ENCODE data around the gene ALG12. TPM values are rescaled to one million over a fixed set of nuclear protein-coding genes. Genes with fewer than 3 reads are reported as not detected.

Gene ALG12
- total and polyA plus RNA-seq, 2 of the 13 experiments (the other 11 are each of a cell fraction or from before 2014, with no cell fraction given), result 7.8 to 15.8 TPM

- peaks cover 36% of the 10 kb centered on the region for H3K79me2 ChIP-seq (ENCODE audit: insufficient read depth, low read length)
- ATAC-seq (no peak), FAIRE-seq (no peak), DNase-seq (ENCODE audit: low spot score) (no peak)
- H3K9ac ChIP-seq (ENCODE audit: insufficient read depth, low read depth, low read length), result peak overlapping the region; percentile 73
- WGBS (ENCODE audit: low lambda C conversion rate), result 63% methylated on average over 31 of the region's 63 CpGs
- peak overlapping the region; percentile 72 for H3K27ac ChIP-seq (ENCODE audit: extremely low read length, insufficient read depth, low read length)
- no peaks in the 10 kb centered on the region; a peak in 1 of 5 replicates for H3K27me3 ChIP-seq (ENCODE audit: control insufficient read depth in 1 of 2, insufficient read depth in 2 of 2, low read length in 2 of 2)
- peak overlapping the region; percentile 65 to 99 (median 97) for H3K4me3 ChIP-seq (replicated peaks in 1 of 3; ENCODE audit: insufficient read depth in 1 of 3, low read depth in 2 of 3, low read length in 3 of 3)
- CTCF ChIA-PET (ENCODE audit: low intra/inter-chr PET ratio, low total read pairs), result no interaction called here
- TSS peak; percentile 47 for BruUV-seq (replicated peaks)
- peaks cover 37% of the 10 kb centered on the region for H4K20me1 ChIP-seq (ENCODE audit: insufficient read depth, low read length)
- POLR2A ChIA-PET, result interaction anchor here (0.6 to 16.4 kb wide), 6 partner anchors 8 to 32 kb away, joined by 3 to 722 read pairs (median 24); partner anchors contain the start of gene PIM3
- in situ Hi-C loops (cut with HindIII; ENCODE audit: extremely low pct_ligation_motif_present, low pct_unique_long_range_greater_than_20kb) (no loop called here), intact Hi-C loops (cut with micrococcal nuclease; ENCODE audit: unreplicated experiment) (no loop called here)
- H3K4me2 ChIP-seq (ENCODE audit: low read depth, low read length), result peak overlapping the region; percentile 94
- H2AFZ ChIP-seq (ENCODE audit: low read length), result no peak overlapping the region
- H3K4me1 ChIP-seq (ENCODE audit: insufficient read depth, low read length), result peaks cover 75% of the 10 kb centered on the region
- peaks cover 9 to 23% of the 10 kb centered on the region in 2 experiments for H3K36me3 ChIP-seq (replicated peaks in 1 of 2; ENCODE audit: control insufficient read depth in 1 of 2, insufficient read depth in 2 of 2, low read length in 2 of 2)
- H3K9me3 ChIP-seq (ENCODE audit: low read length), result no peaks in the 10 kb centered on the region
- TF ChIP-seq ARID2 (CRISPR knock-in tag; IDR thresholded peaks at IDR 0.05; ENCODE audit: borderline replicate concordance) (no peak), ZNF660 (CRISPR knock-in tag; IDR thresholded peaks at IDR 0.05; ENCODE audit: borderline replicate concordance, low read depth) (no peak), PRDM10 (CRISPR knock-in tag; IDR thresholded peaks at IDR 0.05; ENCODE audit: low read depth) (no peak), ZMYM4 (CRISPR knock-in tag; IDR thresholded peaks at IDR 0.05) (0 out of 2 replicates have a peak, but pooled peaks have one; percentile 0), ZNF432 (CRISPR knock-in tag; IDR thresholded peaks at IDR 0.05; ENCODE audit: borderline replicate concordance) (no peak), RBM39 (IDR thresholded peaks at IDR 0.05; ENCODE audit: low read depth, low read length, poor library complexity, severe bottlenecking) (peak; percentile 37), ZNF414 (CRISPR knock-in tag; IDR thresholded peaks at IDR 0.05) (no peak)
- TF ChIP-seq, protein P1, sequence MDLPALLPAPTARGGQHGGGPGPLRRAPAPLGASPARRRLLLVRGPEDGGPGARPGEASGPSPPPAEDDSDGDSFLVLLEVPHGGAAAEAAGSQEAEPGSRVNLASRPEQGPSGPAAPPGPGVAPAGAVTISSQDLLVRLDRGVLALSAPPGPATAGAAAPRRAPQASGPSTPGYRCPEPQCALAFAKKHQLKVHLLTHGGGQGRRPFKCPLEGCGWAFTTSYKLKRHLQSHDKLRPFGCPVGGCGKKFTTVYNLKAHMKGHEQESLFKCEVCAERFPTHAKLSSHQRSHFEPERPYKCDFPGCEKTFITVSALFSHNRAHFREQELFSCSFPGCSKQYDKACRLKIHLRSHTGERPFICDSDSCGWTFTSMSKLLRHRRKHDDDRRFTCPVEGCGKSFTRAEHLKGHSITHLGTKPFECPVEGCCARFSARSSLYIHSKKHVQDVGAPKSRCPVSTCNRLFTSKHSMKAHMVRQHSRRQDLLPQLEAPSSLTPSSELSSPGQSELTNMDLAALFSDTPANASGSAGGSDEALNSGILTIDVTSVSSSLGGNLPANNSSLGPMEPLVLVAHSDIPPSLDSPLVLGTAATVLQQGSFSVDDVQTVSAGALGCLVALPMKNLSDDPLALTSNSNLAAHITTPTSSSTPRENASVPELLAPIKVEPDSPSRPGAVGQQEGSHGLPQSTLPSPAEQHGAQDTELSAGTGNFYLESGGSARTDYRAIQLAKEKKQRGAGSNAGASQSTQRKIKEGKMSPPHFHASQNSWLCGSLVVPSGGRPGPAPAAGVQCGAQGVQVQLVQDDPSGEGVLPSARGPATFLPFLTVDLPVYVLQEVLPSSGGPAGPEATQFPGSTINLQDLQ (CRISPR knock-in tag; IDR thresholded peaks at IDR 0.05), result 0 out of 2 replicates have a peak, but pooled peaks have one; percentile 37
- TF ChIP-seq, protein P2, sequence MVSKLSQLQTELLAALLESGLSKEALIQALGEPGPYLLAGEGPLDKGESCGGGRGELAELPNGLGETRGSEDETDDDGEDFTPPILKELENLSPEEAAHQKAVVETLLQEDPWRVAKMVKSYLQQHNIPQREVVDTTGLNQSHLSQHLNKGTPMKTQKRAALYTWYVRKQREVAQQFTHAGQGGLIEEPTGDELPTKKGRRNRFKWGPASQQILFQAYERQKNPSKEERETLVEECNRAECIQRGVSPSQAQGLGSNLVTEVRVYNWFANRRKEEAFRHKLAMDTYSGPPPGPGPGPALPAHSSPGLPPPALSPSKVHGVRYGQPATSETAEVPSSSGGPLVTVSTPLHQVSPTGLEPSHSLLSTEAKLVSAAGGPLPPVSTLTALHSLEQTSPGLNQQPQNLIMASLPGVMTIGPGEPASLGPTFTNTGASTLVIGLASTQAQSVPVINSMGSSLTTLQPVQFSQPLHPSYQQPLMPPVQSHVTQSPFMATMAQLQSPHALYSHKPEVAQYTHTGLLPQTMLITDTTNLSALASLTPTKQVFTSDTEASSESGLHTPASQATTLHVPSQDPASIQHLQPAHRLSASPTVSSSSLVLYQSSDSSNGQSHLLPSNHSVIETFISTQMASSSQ (IDR thresholded peaks at IDR 0.05; ENCODE audit: low read depth), result no peak
- TF ChIP-seq, protein P2 (CRISPR knock-in tag; IDR thresholded peaks at IDR 0.05; ENCODE audit: borderline replicate concordance), result no peak
Observed at GRCh38 chr22:49962751-49963646, 44.8 kb upstream of the ALG12 start.
